PC-3 (cell line): ENCODE data around the gene BMP8B. TPM values are rescaled to one million over a fixed set of nuclear protein-coding genes. Genes with fewer than 3 reads are reported as not detected.

Experiments used
- ATAC-seq: fragments of 200-7000 bp; cut with Tn5 transposase; 2 replicates; pipeline ENCODE4 v1.9.1; 2020; ENCODE audit warnings: mild to moderate bottlenecking, moderate library complexity
- BruUV-seq: library from RNA; stranded (reverse); fragments of 400-500 nt; replicated peaks from 2 replicates; lab custom pipeline; 2021; lab: Mats Ljungman, UMichigan
- CTCF ChIA-PET: fragments of 300-600 bp; sonication (Branson Sonifier 250); formaldehyde crosslinking; loops from one replicate; lab custom pipeline; 2022; ENCODE audit warnings: antibody characterized with exemption; lab: Charles Lee
- POLR2A ChIA-PET: fragments of 300-600 bp; sonication (Branson Sonifier 250); formaldehyde crosslinking; loops from one replicate; lab custom pipeline; 2022; ENCODE audit warnings: antibody characterized with exemption; ENCODE audit not compliant: unreplicated experiment; lab: Charles Lee
- DNase-seq: peaks from one replicate; pipeline ENCODE4 v3.0.0-alpha.2; 2015
- H2AFZ ChIP-seq: fragments of 300-600 bp; sonication (generic); 2 replicates; pipeline ENCODE4 v1.6.0; 2016; ENCODE audit warnings: antibody characterized with exemption, low read length
- H3F3A ChIP-seq: fragments of 300-600 bp; sonication (generic); one replicate; pipeline ENCODE4 v1.6.0; 2017; ENCODE audit warnings: antibody characterized with exemption, low read length, control low read depth, mild to moderate bottlenecking; ENCODE audit not compliant: unreplicated experiment
- H3K27ac ChIP-seq: fragments of 300-600 bp; sonication (generic); 2 replicates; pipeline ENCODE4 v1.5.1; 2016; ENCODE audit warnings: mild to moderate bottlenecking, low read length
- H3K27me3 ChIP-seq: fragments of 300-600 bp; sonication (generic); 2 replicates; pipeline ENCODE4 v1.6.1; 2016; ENCODE audit warnings: low read length, mixed read lengths
- H3K36me3 ChIP-seq: fragments of 300-600 bp; sonication (generic); 2 replicates; pipeline ENCODE4 v1.6.1; 2016; ENCODE audit warnings: low read depth, mixed run types, low read length, mixed read lengths
- H3K4me1 ChIP-seq: fragments of 300-600 bp; sonication (generic); 2 replicates; pipeline ENCODE4 v1.5.1; 2016; ENCODE audit warnings: low read length; ENCODE audit not compliant: insufficient read depth
- H3K4me2 ChIP-seq: fragments of 300-600 bp; sonication (generic); 2 replicates; pipeline ENCODE4 v1.6.0; 2016; ENCODE audit warnings: low read length
- H3K4me3 ChIP-seq: fragments of 300-600 bp; sonication (generic); 2 replicates; pipeline ENCODE4 v1.5.1; 2016; ENCODE audit warnings: mild to moderate bottlenecking, low read length, mixed read lengths
- H3K79me2 ChIP-seq: fragments of 300-600 bp; sonication (generic); 2 replicates; pipeline ENCODE4 v1.6.1; 2017; ENCODE audit warnings: low read length, mixed read lengths
- H3K9ac ChIP-seq: fragments of 300-600 bp; sonication (generic); 2 replicates; pipeline ENCODE4 v1.6.0; 2016; ENCODE audit warnings: mild to moderate bottlenecking, low read length
- H3K9me2 ChIP-seq: fragments of 300-600 bp; sonication (generic); replicated peaks from 2 replicates; pipeline ENCODE4 v1.6.1; 2016; ENCODE audit warnings: mixed run types, low read length, mixed read lengths
- H3K9me3 ChIP-seq: fragments of 300-600 bp; sonication (generic); 2 replicates; pipeline ENCODE4 v1.6.1; 2016; ENCODE audit warnings: low read length, mixed read lengths
- H4K20me1 ChIP-seq: fragments of 300-600 bp; sonication (generic); 2 replicates; pipeline ENCODE4 v1.6.1; 2016; ENCODE audit warnings: low read length, mixed read lengths
- CTCF ChIP-seq: fragments of 300-600 bp; sonication (generic); conservative IDR thresholded peaks from 2 replicates; pipeline ENCODE4 v1.5.1; 2017; ENCODE audit warnings: antibody characterized with exemption, low read depth, mild to moderate bottlenecking, low read length
- EZH2 ChIP-seq: fragments of 300-600 bp; sonication (generic); IDR thresholded peaks from one replicate; pipeline ENCODE4 v1.6.1; 2017; ENCODE audit warnings: antibody characterized with exemption, mild to moderate bottlenecking, low read length; ENCODE audit not compliant: unreplicated experiment
- EZH2phosphoT487 ChIP-seq: fragments of 300-600 bp; sonication (generic); IDR thresholded peaks from 2 replicates; pipeline ENCODE4 v1.6.1; 2018; ENCODE audit warnings: mild to moderate bottlenecking, antibody characterized with exemption, low read length, borderline replicate concordance
- intact Hi-C: fragments of 100-400 bp; cut with micrococcal nuclease; formaldehyde crosslinking; loops from 2 replicates; pipeline ENCODE4 v1.9.0; 2023
- total RNA-seq: library from RNA; depleted of rRNA; stranded (reverse); fragments of >200 nt; gene quantifications from 2 replicates; pipeline ENCODE4 v1.2.3, GENCODE V29; 2014

Gene BMP8B
- total RNA-seq, 1 experiment from 2014 or later: 3.3 TPM

DNA sequence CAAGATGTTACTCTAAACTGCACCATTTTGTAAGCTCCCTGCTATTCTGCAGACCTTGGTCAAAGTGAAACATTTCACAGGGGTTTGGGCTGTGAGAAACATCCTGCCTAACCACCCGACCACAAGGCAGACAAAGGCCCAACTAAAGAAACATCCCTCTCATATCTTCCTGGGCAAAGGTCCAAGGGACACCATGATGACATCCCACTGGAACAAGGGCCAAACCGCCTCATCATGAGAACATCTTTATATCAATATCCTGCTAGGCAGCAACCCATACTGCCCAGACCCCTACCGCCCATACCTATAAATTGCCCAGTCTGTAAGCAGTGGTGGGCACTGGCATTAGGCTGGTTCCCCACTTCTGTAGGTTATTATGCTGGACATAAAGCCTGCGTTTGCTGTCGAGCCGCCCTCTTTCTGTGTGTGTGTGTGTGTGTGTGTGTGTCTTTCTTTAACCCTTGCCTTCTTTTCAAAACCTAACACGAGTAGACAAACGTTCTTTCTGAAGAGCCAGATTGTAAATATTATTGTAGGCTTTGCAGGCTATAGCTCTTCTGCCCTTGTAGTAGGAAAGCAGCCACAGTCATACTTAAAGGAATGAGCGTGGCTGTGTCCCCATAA, 51.0 kb downstream of the BMP8B start:
- H3F3A ChIP-seq: no peaks in the 10 kb centered on the region
- CTCF ChIA-PET: no interaction called here
- no peaks in the 10 kb centered on the region for H3K27me3 ChIP-seq
- no peaks in the 10 kb centered on the region for H3K9me3 ChIP-seq
- no TSS peak for BruUV-seq
- TF ChIP-seq EZH2 (no peak), CTCF (no peak), EZH2phosphoT487 (no peak)
- H3K36me3 ChIP-seq: peaks cover 13% of the 10 kb centered on the region
- no peak overlapping the region for H2AFZ ChIP-seq
- intact Hi-C loops: loop anchor here (10.0 kb wide), 1 partner anchor 57 kb away; no protein-coding TSS in a partner anchor
- H3K27ac ChIP-seq: no peak overlapping the region
- peaks cover 31% of the 10 kb centered on the region for H3K79me2 ChIP-seq
- DNase-seq (peak; percentile 8), ATAC-seq (no peak)
- no peak overlapping the region for H3K9ac ChIP-seq
- H3K4me3 ChIP-seq: no peak overlapping the region
- POLR2A ChIA-PET: no interaction called here
- no peaks in the 10 kb centered on the region for H3K9me2 ChIP-seq
- no peak overlapping the region for H3K4me2 ChIP-seq
- H3K4me1 ChIP-seq: peaks cover 11% of the 10 kb centered on the region
- no peaks in the 10 kb centered on the region for H4K20me1 ChIP-seq

GRCh38 chr1:39735731-39736130, 52.9 kb downstream of the BMP8B start:
- Histone ChIP-seq H3K27me3 (0 out of 2 replicates have a peak, but pooled peaks cover 3% of the 10 kb centered on the region), H3K4me2 (no peak overlapping the region), H4K20me1 (no peaks in the 10 kb centered on the region), H2AFZ (no peak overlapping the region), H3F3A (no peaks in the 10 kb centered on the region), H3K9me2 (no peaks in the 10 kb centered on the region), H3K9me3 (no peaks in the 10 kb centered on the region), H3K9ac (no peak overlapping the region), H3K79me2 (peaks cover 20% of the 10 kb centered on the region), H3K36me3 (no peaks in the 10 kb centered on the region), H3K4me1 (peaks cover 11% of the 10 kb centered on the region), H3K27ac (no peak overlapping the region), H3K4me3 (no peak overlapping the region)
- ATAC-seq: no peak
- intact Hi-C loops: loop anchor here (10.0 kb wide), 1 partner anchor 59 kb away; no protein-coding TSS in a partner anchor
- no peak for TF ChIP-seq EZH2
- no peak for TF ChIP-seq CTCF
- TF ChIP-seq EZH2phosphoT487: no peak
- ChIA-PET POLR2A (no interaction called here), CTCF (no interaction called here)
- BruUV-seq: no TSS peak
- no peak for DNase-seq

- Histone ChIP-seq H3K4me1 (peaks cover 3% of the 10 kb centered on the region; the same call in 1 of the 2 replicates), H3F3A (no peaks in the 10 kb centered on the region), H3K9me3 (no peaks in the 10 kb centered on the region), H3K4me2 (no peak overlapping the region), H3K9me2 (no peaks in the 10 kb centered on the region), H3K79me2 (no peaks in the 10 kb centered on the region), H3K4me3 (no peak overlapping the region), H3K27ac (no peak overlapping the region), H3K9ac (no peak overlapping the region), H4K20me1 (no peaks in the 10 kb centered on the region), H3K27me3 (0 out of 2 replicates have a peak, but pooled peaks cover 8% of the 10 kb centered on the region), H3K36me3 (no peaks in the 10 kb centered on the region), H2AFZ (no peak overlapping the region)
- CTCF ChIA-PET: no interaction called here
- BruUV-seq: no TSS peak
- no peak for ATAC-seq
- POLR2A ChIA-PET: no interaction called here
- TF ChIP-seq CTCF: no peak
- TF ChIP-seq EZH2phosphoT487: no peak
- TF ChIP-seq EZH2: no peak
- no peak for DNase-seq
- intact Hi-C loops: loop anchor here (10.0 kb wide), 1 partner anchor 62 kb away; no protein-coding TSS in a partner anchor
Observed at GRCh38 chr1:39733161-39733560, 55.5 kb downstream of the BMP8B start.
